SK-N-SH treated with all-trans-retinoic acid at 6 μM for 48 hours (cell line): ENCODE measurements around the gene HACD2.

Source experiments
- ATAC-seq: fragments of 200-7000 bp; cut with Tn5 transposase; 3 replicates; pipeline ENCODE4 v1.9.1; 2020; ENCODE audit warnings: mild to moderate bottlenecking, moderate library complexity
- ARNTL ChIP-seq: fragments of 450-650 bp; formaldehyde crosslinking; IDR thresholded peaks from 2 replicates; pipeline ENCODE4 v1.5.0; 2020; ENCODE audit warnings: low read depth, mild to moderate bottlenecking, moderate library complexity, borderline replicate concordance
- BACH2 ChIP-seq: fragments of 250-450 bp; sonication (Bioruptor Pico); IDR thresholded peaks from 2 replicates; pipeline ENCODE4 v1.9.0; 2021; ENCODE audit warnings: mild to moderate bottlenecking, borderline replicate concordance
- CSDC2 ChIP-seq: fragments of 250-450 bp; sonication (Bioruptor Pico); IDR thresholded peaks from 2 replicates; pipeline ENCODE4 v1.5.0; 2020; ENCODE audit warnings: mild to moderate bottlenecking, moderate library complexity
- ESRRG ChIP-seq: fragments of 250-450 bp; sonication (Bioruptor Pico); IDR thresholded peaks from 2 replicates; pipeline ENCODE4 v1.6.1; 2021; ENCODE audit warnings: mild to moderate bottlenecking
- GLIS3 ChIP-seq: fragments of 250-450 bp; sonication (Bioruptor Pico); IDR thresholded peaks from 2 replicates; pipeline ENCODE4 v1.5.0; 2020; ENCODE audit warnings: mild to moderate bottlenecking, moderate library complexity
- ISL1 ChIP-seq: fragments of 250-450 bp; sonication (Bioruptor Pico); IDR thresholded peaks from 2 replicates; pipeline ENCODE4 v2.1.2; 2022; ENCODE audit warnings: mild to moderate bottlenecking, moderate library complexity
- OSR1 ChIP-seq: fragments of 250-450 bp; sonication (Bioruptor Pico); IDR thresholded peaks from 2 replicates; pipeline ENCODE4 v1.8.0; 2022; ENCODE audit warnings: moderate library complexity, mild to moderate bottlenecking, inconsistent platforms
- PPARA ChIP-seq: fragments of 250-450 bp; sonication (Bioruptor Pico); IDR thresholded peaks from 2 replicates; pipeline ENCODE4 v1.5.0; 2020; ENCODE audit warnings: mild to moderate bottlenecking, borderline replicate concordance
- RARB ChIP-seq: fragments of 250-450 bp; sonication (Bioruptor Pico); IDR thresholded peaks from 2 replicates; pipeline ENCODE4 v1.8.0; 2021; ENCODE audit warnings: mild to moderate bottlenecking, moderate library complexity
- SNAI2 ChIP-seq: fragments of 250-450 bp; sonication (Bioruptor Pico); IDR thresholded peaks from 2 replicates; pipeline ENCODE4 v1.5.0; 2020; ENCODE audit warnings: mild to moderate bottlenecking, moderate library complexity
- TOX ChIP-seq: fragments of 250-450 bp; sonication (Bioruptor Pico); IDR thresholded peaks from 2 replicates; pipeline ENCODE4 v1.8.0; 2021; ENCODE audit warnings: mild to moderate bottlenecking, moderate library complexity, borderline replicate concordance
- ZC3H10 ChIP-seq: fragments of 250-450 bp; sonication (Bioruptor Pico); IDR thresholded peaks from 2 replicates; pipeline ENCODE4 v1.5.1; 2021; ENCODE audit warnings: mild to moderate bottlenecking, moderate library complexity
- ZFP3 ChIP-seq: fragments of 250-450 bp; sonication (Bioruptor Pico); IDR thresholded peaks from 2 replicates; pipeline ENCODE4 v1.5.0; 2020; ENCODE audit warnings: mild to moderate bottlenecking, moderate library complexity
- ZFP30 ChIP-seq: fragments of 450-650 bp; formaldehyde crosslinking; IDR thresholded peaks from 2 replicates; pipeline ENCODE4 v1.5.0; 2022; ENCODE audit warnings: mild to moderate bottlenecking, moderate library complexity
- ZNF565 ChIP-seq: fragments of 450-650 bp; formaldehyde crosslinking; conservative IDR thresholded peaks from 2 replicates; pipeline ENCODE4 v1.5.0; 2020; ENCODE audit warnings: low read depth, mild to moderate bottlenecking, moderate library complexity
- ZNF70 ChIP-seq: fragments of 450-650 bp; formaldehyde crosslinking; IDR thresholded peaks from 2 replicates; pipeline ENCODE4 v1.5.0; 2020; ENCODE audit warnings: mild to moderate bottlenecking, moderate library complexity
- ZNF8 ChIP-seq: fragments of 450-650 bp; formaldehyde crosslinking; IDR thresholded peaks from 2 replicates; pipeline ENCODE4 v1.5.0; 2020; ENCODE audit warnings: mild to moderate bottlenecking, moderate library complexity
- TF ChIP-seq, protein P1 (sequence below): fragments of 250-450 bp; sonication (Bioruptor Pico); IDR thresholded peaks from 2 replicates; pipeline ENCODE4 v1.8.0; 2020; ENCODE audit warnings: mild to moderate bottlenecking, moderate library complexity, borderline replicate concordance
- TF ChIP-seq, protein P2 (sequence below): fragments of 250-450 bp; sonication (Bioruptor Pico); IDR thresholded peaks from 2 replicates; pipeline ENCODE4 v1.8.0; 2021; ENCODE audit warnings: low read depth, mild to moderate bottlenecking, moderate library complexity, borderline replicate concordance
- TF ChIP-seq, protein P3 (sequence below): fragments of 250-450 bp; sonication (Bioruptor Pico); IDR thresholded peaks from 2 replicates; pipeline ENCODE4 v1.5.1; 2021; ENCODE audit warnings: mild to moderate bottlenecking, moderate library complexity
- TF ChIP-seq, protein P4 (sequence below): fragments of 250-450 bp; sonication (Bioruptor Pico); IDR thresholded peaks from 2 replicates; pipeline ENCODE4 v1.5.0; 2020; ENCODE audit warnings: mild to moderate bottlenecking, moderate library complexity
- TF ChIP-seq, protein P5 (sequence below): fragments of 250-450 bp; sonication (Bioruptor Pico); IDR thresholded peaks from 2 replicates; pipeline ENCODE4 v1.5.1; 2020; ENCODE audit warnings: low read depth, mild to moderate bottlenecking, moderate library complexity

Gene HACD2

DNA sequence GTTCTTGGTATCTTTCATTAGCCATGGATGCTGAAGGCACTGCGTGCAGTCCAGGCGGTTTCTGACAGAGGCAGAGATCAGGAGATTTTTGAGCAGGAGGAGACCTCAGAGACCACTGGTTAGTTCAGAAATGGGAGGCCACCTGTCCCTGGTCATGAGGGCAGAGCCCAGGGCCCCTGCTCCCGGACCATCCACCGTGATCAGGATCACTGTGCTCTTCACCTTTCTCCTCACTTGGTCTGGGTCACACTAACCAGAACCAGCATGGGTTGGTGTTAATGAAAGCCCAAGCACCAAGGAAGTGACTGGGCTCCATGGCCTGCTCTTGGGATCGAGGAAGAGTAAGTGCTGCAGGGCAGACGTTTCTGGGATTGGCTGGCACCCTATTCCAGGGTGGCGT is 42.0 kb upstream of the HACD2 start:
- ATAC-seq, result no peak
- TF ChIP-seq OSR1, result no peak
- no peak for TF ChIP-seq GLIS3
- no peak for TF ChIP-seq ZNF70 (CRISPR knock-in tag)
- no peak for TF ChIP-seq ZNF565 (CRISPR knock-in tag)
- TF ChIP-seq PPARA (CRISPR knock-in tag), result no peak
- TF ChIP-seq, protein P1, sequence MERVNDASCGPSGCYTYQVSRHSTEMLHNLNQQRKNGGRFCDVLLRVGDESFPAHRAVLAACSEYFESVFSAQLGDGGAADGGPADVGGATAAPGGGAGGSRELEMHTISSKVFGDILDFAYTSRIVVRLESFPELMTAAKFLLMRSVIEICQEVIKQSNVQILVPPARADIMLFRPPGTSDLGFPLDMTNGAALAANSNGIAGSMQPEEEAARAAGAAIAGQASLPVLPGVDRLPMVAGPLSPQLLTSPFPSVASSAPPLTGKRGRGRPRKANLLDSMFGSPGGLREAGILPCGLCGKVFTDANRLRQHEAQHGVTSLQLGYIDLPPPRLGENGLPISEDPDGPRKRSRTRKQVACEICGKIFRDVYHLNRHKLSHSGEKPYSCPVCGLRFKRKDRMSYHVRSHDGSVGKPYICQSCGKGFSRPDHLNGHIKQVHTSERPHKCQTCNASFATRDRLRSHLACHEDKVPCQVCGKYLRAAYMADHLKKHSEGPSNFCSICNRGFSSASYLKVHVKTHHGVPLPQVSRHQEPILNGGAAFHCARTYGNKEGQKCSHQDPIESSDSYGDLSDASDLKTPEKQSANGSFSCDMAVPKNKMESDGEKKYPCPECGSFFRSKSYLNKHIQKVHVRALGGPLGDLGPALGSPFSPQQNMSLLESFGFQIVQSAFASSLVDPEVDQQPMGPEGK (CRISPR knock-in tag), result no peak
- TF ChIP-seq RARB (CRISPR knock-in tag), result no peak
- no peak for TF ChIP-seq ARNTL (CRISPR knock-in tag)

DNA sequence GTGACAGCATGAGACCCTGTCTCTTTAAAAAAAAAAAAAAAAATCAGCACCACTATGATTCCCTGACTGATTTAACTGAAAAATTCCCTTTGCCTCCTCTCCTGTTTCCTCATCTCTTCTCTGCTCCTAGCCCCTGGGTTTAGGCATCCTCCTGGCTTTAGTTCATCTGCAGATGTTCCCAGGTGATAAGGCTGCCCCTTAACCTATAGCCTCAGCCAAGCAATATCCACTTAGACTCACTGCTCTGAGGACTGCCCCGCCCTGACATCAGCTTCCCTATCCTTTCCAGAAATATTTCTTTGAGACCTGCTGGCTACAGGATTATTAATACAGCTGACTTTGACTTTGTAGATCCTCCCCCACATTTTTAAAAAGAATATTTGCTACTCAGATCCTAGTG is 39.4 kb upstream of the HACD2 start:
- TF ChIP-seq, protein P2, sequence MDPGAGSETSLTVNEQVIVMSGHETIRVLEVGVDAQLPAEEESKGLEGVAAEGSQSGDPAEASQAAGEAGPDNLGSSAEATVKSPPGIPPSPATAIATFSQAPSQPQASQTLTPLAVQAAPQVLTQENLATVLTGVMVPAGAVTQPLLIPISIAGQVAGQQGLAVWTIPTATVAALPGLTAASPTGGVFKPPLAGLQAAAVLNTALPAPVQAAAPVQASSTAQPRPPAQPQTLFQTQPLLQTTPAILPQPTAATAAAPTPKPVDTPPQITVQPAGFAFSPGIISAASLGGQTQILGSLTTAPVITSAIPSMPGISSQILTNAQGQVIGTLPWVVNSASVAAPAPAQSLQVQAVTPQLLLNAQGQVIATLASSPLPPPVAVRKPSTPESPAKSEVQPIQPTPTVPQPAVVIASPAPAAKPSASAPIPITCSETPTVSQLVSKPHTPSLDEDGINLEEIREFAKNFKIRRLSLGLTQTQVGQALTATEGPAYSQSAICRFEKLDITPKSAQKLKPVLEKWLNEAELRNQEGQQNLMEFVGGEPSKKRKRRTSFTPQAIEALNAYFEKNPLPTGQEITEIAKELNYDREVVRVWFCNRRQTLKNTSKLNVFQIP (CRISPR knock-in tag), result no peak
- TF ChIP-seq, protein P1 (CRISPR knock-in tag), result no peak
- TF ChIP-seq, protein P3, sequence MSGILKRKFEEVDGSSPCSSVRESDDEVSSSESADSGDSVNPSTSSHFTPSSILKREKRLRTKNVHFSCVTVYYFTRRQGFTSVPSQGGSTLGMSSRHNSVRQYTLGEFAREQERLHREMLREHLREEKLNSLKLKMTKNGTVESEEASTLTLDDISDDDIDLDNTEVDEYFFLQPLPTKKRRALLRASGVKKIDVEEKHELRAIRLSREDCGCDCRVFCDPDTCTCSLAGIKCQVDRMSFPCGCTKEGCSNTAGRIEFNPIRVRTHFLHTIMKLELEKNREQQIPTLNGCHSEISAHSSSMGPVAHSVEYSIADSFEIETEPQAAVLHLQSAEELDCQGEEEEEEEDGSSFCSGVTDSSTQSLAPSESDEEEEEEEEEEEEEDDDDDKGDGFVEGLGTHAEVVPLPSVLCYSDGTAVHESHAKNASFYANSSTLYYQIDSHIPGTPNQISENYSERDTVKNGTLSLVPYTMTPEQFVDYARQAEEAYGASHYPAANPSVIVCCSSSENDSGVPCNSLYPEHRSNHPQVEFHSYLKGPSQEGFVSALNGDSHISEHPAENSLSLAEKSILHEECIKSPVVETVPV (CRISPR knock-in tag), result no peak
- TF ChIP-seq, protein P4, sequence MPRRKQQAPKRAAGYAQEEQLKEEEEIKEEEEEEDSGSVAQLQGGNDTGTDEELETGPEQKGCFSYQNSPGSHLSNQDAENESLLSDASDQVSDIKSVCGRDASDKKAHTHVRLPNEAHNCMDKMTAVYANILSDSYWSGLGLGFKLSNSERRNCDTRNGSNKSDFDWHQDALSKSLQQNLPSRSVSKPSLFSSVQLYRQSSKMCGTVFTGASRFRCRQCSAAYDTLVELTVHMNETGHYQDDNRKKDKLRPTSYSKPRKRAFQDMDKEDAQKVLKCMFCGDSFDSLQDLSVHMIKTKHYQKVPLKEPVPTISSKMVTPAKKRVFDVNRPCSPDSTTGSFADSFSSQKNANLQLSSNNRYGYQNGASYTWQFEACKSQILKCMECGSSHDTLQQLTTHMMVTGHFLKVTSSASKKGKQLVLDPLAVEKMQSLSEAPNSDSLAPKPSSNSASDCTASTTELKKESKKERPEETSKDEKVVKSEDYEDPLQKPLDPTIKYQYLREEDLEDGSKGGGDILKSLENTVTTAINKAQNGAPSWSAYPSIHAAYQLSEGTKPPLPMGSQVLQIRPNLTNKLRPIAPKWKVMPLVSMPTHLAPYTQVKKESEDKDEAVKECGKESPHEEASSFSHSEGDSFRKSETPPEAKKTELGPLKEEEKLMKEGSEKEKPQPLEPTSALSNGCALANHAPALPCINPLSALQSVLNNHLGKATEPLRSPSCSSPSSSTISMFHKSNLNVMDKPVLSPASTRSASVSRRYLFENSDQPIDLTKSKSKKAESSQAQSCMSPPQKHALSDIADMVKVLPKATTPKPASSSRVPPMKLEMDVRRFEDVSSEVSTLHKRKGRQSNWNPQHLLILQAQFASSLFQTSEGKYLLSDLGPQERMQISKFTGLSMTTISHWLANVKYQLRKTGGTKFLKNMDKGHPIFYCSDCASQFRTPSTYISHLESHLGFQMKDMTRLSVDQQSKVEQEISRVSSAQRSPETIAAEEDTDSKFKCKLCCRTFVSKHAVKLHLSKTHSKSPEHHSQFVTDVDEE (CRISPR knock-in tag), result no peak
- TF ChIP-seq, protein P5, sequence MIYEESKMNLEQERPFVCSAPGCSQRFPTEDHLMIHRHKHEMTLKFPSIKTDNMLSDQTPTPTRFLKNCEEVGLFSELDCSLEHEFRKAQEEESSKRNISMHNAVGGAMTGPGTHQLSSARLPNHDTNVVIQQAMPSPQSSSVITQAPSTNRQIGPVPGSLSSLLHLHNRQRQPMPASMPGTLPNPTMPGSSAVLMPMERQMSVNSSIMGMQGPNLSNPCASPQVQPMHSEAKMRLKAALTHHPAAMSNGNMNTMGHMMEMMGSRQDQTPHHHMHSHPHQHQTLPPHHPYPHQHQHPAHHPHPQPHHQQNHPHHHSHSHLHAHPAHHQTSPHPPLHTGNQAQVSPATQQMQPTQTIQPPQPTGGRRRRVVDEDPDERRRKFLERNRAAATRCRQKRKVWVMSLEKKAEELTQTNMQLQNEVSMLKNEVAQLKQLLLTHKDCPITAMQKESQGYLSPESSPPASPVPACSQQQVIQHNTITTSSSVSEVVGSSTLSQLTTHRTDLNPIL, result no peak
- TF ChIP-seq GLIS3 (no peak), ZFP30 (CRISPR knock-in tag) (no peak), ZNF8 (CRISPR knock-in tag) (no peak), OSR1 (no peak), ZFP3 (CRISPR knock-in tag) (no peak), ZNF565 (CRISPR knock-in tag) (no peak), ZNF70 (CRISPR knock-in tag) (no peak), RARB (CRISPR knock-in tag) (no peak), ISL1 (no peak), ARNTL (CRISPR knock-in tag) (no peak), TOX (CRISPR knock-in tag) (no peak)
- ATAC-seq, result no peak

DNA sequence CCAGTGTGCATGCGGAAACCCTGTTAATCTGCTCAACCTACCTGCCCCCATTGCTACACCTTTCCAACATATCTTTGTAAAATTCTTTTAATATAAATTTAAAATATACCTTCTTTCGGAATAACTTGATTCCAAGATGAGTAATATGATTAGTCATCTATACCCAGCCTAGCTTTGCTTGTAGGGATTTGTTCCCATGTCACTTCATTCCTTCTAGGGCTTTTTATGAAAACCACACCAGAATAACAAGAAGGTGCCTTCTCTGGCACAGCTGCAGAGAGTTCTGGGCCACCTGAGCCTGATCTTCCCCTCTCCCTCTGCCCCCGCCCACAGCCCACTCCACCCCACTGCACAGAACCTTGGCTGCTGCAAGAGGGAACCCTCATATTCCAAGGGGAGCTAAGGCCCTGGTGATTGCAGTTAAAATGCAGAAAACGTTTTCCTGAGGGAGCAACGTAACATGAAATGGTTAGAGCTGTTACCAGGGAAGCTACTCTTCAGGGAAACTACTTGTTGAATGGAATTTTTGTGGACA is 38.6 kb upstream of the HACD2 start:
- ATAC-seq, result no peak
- TF ChIP-seq PPARA (CRISPR knock-in tag) (no peak), BACH2 (CRISPR knock-in tag) (no peak), SNAI2 (CRISPR knock-in tag) (no peak), ZFP3 (CRISPR knock-in tag) (no peak), ZNF8 (CRISPR knock-in tag) (no peak), ESRRG (CRISPR knock-in tag) (no peak), ZNF565 (CRISPR knock-in tag) (no peak), ZFP30 (CRISPR knock-in tag) (no peak), CSDC2 (CRISPR knock-in tag) (no peak), ARNTL (CRISPR knock-in tag) (no peak), ZC3H10 (no peak), ZNF70 (CRISPR knock-in tag) (no peak)
- TF ChIP-seq, protein P2 (CRISPR knock-in tag), result no peak
- TF ChIP-seq, protein P3 (CRISPR knock-in tag), result no peak
